ENCODE data around the gene PFKFB1.

Gene PFKFB1

DNA sequence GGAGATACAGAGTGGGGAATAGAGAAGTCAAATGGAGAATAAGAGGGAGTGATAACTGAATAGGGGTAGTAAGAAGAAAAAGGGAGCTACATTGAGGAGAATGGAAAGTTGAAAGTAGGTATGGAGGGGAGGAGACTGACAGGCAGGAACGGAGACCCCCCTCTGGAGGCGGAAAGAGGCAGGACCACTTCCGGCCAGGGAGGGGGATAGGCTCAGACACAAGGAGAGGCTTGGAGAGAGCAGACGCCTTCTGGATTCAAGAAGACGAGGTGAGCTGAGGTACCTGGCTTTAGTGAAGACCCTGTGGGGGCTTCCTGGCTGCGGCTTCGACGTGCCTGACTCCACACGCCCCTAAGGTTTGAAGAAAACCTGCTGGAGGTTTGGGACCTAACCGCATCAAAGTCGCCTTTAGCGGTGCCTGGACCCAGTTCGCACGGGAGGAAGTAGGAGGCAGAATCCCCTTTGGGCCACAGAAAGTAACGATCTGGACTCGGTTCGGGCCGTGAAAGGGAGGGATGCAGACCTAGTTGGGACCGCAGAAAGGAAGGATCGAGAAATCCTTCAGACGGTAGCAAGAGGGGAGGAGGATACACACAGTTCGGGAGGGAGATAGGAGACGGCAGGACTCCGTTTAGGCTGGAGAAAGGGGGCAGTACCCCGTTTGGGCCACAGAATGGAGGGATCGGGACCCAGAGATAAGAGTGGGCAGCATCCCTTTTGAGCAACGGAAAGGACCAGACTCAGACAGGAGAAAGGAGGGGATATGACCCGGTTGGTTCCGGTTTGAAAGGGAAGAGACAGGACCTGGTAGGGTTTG lies 73.2 kb downstream of the PFKFB1 start, which contains the start of gene TRO:
Gene TRO, plus strand, starts transcription at position 215 of the 817 bp plus-strand sequence. CDS start 1,423 bp downstream, outside the sequence.
- no peak for DNase-seq

- no peak for DNase-seq
Observed at GRCh38 chrX:54909941-54910340, 84.0 kb downstream of the PFKFB1 start.

DNA sequence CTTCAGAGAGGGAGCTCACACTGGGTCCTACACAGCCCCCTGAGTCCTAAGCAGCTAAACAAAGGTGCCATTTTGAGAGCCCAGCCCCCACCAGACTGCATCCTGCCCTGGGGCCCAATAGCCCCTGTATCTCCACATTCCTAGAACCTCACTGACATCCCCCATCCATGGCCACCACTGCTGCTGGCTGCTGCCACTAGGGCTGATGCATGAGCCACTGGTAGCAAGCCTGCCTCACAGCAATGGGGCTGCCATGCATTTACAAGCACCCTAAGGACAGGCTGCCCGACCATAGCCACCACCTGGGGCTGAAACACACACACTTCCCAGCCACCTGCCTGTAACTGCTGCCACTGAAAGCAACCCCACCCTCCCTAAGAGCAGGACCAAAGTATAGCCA lies 99.8 kb downstream of the PFKFB1 start:
- no peak for DNase-seq

DNA sequence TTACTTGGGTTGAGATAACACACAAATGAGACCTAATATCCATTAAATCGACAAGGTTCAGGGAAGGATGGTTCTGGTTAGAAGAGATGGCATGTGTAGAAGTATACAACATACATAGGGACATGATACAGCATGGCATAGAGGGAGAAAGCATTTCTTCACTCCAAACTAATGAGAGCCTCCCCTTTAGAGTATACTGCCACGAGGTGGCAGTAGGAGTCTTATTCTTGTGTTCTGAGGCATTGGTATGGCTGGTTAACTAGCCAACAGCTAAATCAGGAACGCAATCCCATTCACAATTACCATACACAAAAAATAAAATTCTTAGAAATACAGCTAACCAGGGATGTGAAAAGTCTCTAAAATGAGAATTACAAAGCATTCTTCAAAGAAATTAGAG lies 102.4 kb downstream of the PFKFB1 start:
- no peak for DNase-seq

- DNase-seq, result no peak
Observed at GRCh38 chrX:54885740-54886139, 108.2 kb downstream of the PFKFB1 start.

All from amniotic stem cell (primary cell).